Skeletal muscle tissue (tissue), 4 donors: ENCODE measurements around the gene TOMM20. TPM values are rescaled to one million over a fixed set of nuclear protein-coding genes. Genes with fewer than 3 reads are reported as not detected.
A peak's percentile ranks its signal among the peaks of the same experiment; 100 is the strongest.
"Not testable (repeated sequence)": the region's sequence is repeated elsewhere in the genome, so short reads cannot be mapped to it uniquely, and the experiment has no call there.

ENCODE experiments used
- H3K27ac ChIP-seq: one replicate; pipeline ENCODE4 v1.7.0; 2013; ENCODE audit warnings: mild to moderate bottlenecking, low read depth, low read length, inconsistent platforms
- H3K27me3 ChIP-seq, 3 donors: one replicate each; pipeline ENCODE4 v1.7.0; 2013; ENCODE audit warnings: low read length in 3 of 3; ENCODE audit not compliant: control insufficient read depth in 3 of 3, insufficient read depth in 3 of 3
- H3K36me3 ChIP-seq, 3 donors: one replicate each; pipeline ENCODE4 v1.7.0; 2013; ENCODE audit warnings: low read length in 3 of 3; ENCODE audit not compliant: control insufficient read depth in 3 of 3, insufficient read depth in 3 of 3
- H3K4me1 ChIP-seq, 3 donors: one replicate each; pipeline ENCODE4 v1.7.0; 2013; ENCODE audit warnings: low read length in 3 of 3, mild to moderate bottlenecking in 3 of 3; ENCODE audit not compliant: control insufficient read depth in 3 of 3, insufficient read depth in 3 of 3
- H3K4me3 ChIP-seq, 3 donors: one replicate each; pipeline ENCODE4 v1.7.0; 2013; ENCODE audit warnings: low read length in 3 of 3
- H3K9ac ChIP-seq, 3 donors: one replicate each; pipeline ENCODE4 v1.7.0; 2013; ENCODE audit warnings: low read length in 3 of 3, mild to moderate bottlenecking in 3 of 3, moderate library complexity in 2 of 3, low read depth in 1 of 3
- H3K9me3 ChIP-seq, 3 donors: one replicate each; pipeline ENCODE4 v1.7.0; 2013; ENCODE audit warnings: low read length in 3 of 3; ENCODE audit not compliant: control insufficient read depth in 3 of 3
- total RNA-seq: library from RNA; depleted of rRNA; stranded (reverse); fragments of >200 nt; gene quantifications from one replicate; pipeline ENCODE4 v1.2.3, GENCODE V29; 2014
- donor health status: Osteomylitis.

The TOMM20 gene
- total RNA-seq, 1 donor from 2014 or later: 67.8 TPM

- no peak overlapping the region for H3K4me3 ChIP-seq
- no peaks in the 10 kb centered on the region for H3K27me3 ChIP-seq
- no peaks in the 10 kb centered on the region for H3K36me3 ChIP-seq
- H3K9me3 ChIP-seq: no peaks in the 10 kb centered on the region
- no peak overlapping the region for H3K27ac ChIP-seq
- H3K4me1 ChIP-seq: peaks cover 14 to 20% (median 19%) of the 10 kb centered on the region in 3 donors
- no peak overlapping the region for H3K9ac ChIP-seq
Measured at GRCh38 chr1:235087906-235088305, 40.7 kb downstream of the TOMM20 start.

- not testable (repeated sequence) for H3K27me3 ChIP-seq, H3K27ac ChIP-seq, H3K9ac ChIP-seq, H3K9me3 ChIP-seq, H3K36me3 ChIP-seq, H3K4me3 ChIP-seq
- H3K4me1 ChIP-seq: peaks cover 17 to 24% (median 19%) of the 10 kb centered on the region in 3 donors
Measured at GRCh38 chr1:235085411-235086117, 43.1 kb downstream of the TOMM20 start.

- H3K27ac ChIP-seq: peak overlapping the region; percentile 84
- H3K9ac ChIP-seq, H3K4me3 ChIP-seq, H3K9me3 ChIP-seq, H3K27me3 ChIP-seq, H3K36me3 ChIP-seq: not testable (repeated sequence)
- H3K4me1 ChIP-seq: peaks cover 55 to 59% (median 57%) of the 10 kb centered on the region in 3 donors
Measured at GRCh38 chr1:235080788-235081187, 47.8 kb downstream of the TOMM20 start.

GRCh38 chr1:235080297-235080657 is 48.4 kb downstream of the TOMM20 start:
- Histone ChIP-seq H3K4me1 (peaks cover 60 to 65% (median 62%) of the 10 kb centered on the region in 3 donors), H3K27ac (peak overlapping the region; percentile 84), H3K9ac (peak overlapping the region in 2 of 3 donors; percentile 24 to 65), H3K4me3 (peak overlapping the region in 1 of 3 donors; percentile 5)
- H3K9me3 ChIP-seq, H3K27me3 ChIP-seq, H3K36me3 ChIP-seq: not testable (repeated sequence)

GRCh38 chr1:235079443-235080296 is 49.0 kb downstream of the TOMM20 start:
- Histone ChIP-seq H3K9ac (peak overlapping the region; percentile 63 to 70 (median 65)), H3K4me1 (peaks cover 66 to 71% (median 68%) of the 10 kb centered on the region in 3 donors), H3K9me3 (no peaks in the 10 kb centered on the region), H3K27me3 (no peaks in the 10 kb centered on the region), H3K4me3 (peak overlapping the region in 2 of 3 donors; percentile 5 to 29), H3K36me3 (no peaks in the 10 kb centered on the region), H3K27ac (peak overlapping the region; percentile 84)

GRCh38 chr1:235078480-235079381 is 49.9 kb downstream of the TOMM20 start:
- no peaks in the 10 kb centered on the region for H3K36me3 ChIP-seq
- peak overlapping the region; percentile 84 for H3K27ac ChIP-seq
- H3K9me3 ChIP-seq: no peaks in the 10 kb centered on the region
- peak overlapping the region; percentile 63 to 70 (median 65) for H3K9ac ChIP-seq
- peaks cover 71 to 74% (median 72%) of the 10 kb centered on the region in 3 donors for H3K4me1 ChIP-seq
- H3K27me3 ChIP-seq: no peaks in the 10 kb centered on the region
- H3K4me3 ChIP-seq: peak overlapping the region in 2 of 3 donors; percentile 9 to 29

GRCh38 chr1:235077571-235078479 is 50.8 kb downstream of the TOMM20 start:
- Histone ChIP-seq H3K4me1 (peaks cover 71 to 73% (median 71%) of the 10 kb centered on the region in 3 donors), H3K36me3 (no peaks in the 10 kb centered on the region), H3K9ac (peak overlapping the region in 1 of 3 donors; percentile 0), H3K9me3 (no peaks in the 10 kb centered on the region), H3K4me3 (no peak overlapping the region), H3K27me3 (no peaks in the 10 kb centered on the region), H3K27ac (peak overlapping the region; percentile 84)

GRCh38 chr1:235077163-235077540 is 51.5 kb downstream of the TOMM20 start:
- Histone ChIP-seq H3K36me3 (no peaks in the 10 kb centered on the region), H3K4me1 (peaks cover 68 to 71% (median 68%) of the 10 kb centered on the region in 3 donors), H3K4me3 (no peak overlapping the region), H3K27ac (peak overlapping the region; percentile 84), H3K27me3 (no peaks in the 10 kb centered on the region), H3K9ac (peak overlapping the region in 1 of 3 donors; percentile 33), H3K9me3 (no peaks in the 10 kb centered on the region)
